Endothelial cell of umbilical vein (primary cell): Measurements from ENCODE around the gene CNGB1. TPM values are rescaled to one million over a fixed set of nuclear protein-coding genes. Genes with fewer than 3 reads are reported as not detected.
"Not testable (repeated sequence)": the region's sequence is repeated elsewhere in the genome, so short reads cannot be mapped to it uniquely, and the experiment has no call there.

Experiments
- BruUV-seq: library from RNA; stranded (reverse); fragments of 400-500 nt; replicated peaks from 2 replicates; lab custom pipeline; 2021; lab: Mats Ljungman, UMichigan
- CTCF ChIA-PET: fragments of 300-600, 350-600 bp; sonication (Branson Sonifier 250); formaldehyde crosslinking; loops from one replicate; lab custom pipeline; 2021; ENCODE audit warnings: antibody characterized with exemption, inconsistent platforms; lab: Charles Lee
- POLR2A ChIA-PET: fragments of 300-600, 350-600 bp; sonication (Branson Sonifier 250); formaldehyde crosslinking; loops from one replicate; lab custom pipeline; 2021; ENCODE audit warnings: antibody characterized with exemption, inconsistent platforms; lab: Charles Lee
- DNase-seq: peaks from one replicate; pipeline ENCODE4 v3.0.0-alpha.2; 2011; ENCODE audit warnings: low read depth, low spot score
- FAIRE-seq: peaks from 2 replicates; lab custom pipeline; 2011; peaks lifted over from hg19 to GRCh38; lab: Jason Lieb, UNC
- H2AFZ ChIP-seq: 2 replicates; pipeline ENCODE4 v1.6.0; 2012; ENCODE audit warnings: low read depth, low read length, control low read depth, inconsistent platforms
- H3K27ac ChIP-seq: 2 replicates; pipeline ENCODE4 v1.5.1; 2011; ENCODE audit warnings: low read depth, mild to moderate bottlenecking, control low read depth, low read length, moderate library complexity; ENCODE audit not compliant: insufficient read depth
- H3K27me3 ChIP-seq, 2 experiments: 2 replicates each; pipeline versions ENCODE4 v1.6.0 to v1.6.1; 2011; ENCODE audit warnings: low read length in 2 of 2, mixed read lengths in 1 of 2; ENCODE audit not compliant: control insufficient read depth in 2 of 2, insufficient read depth in 2 of 2
- H3K36me3 ChIP-seq, 2 experiments: 2 replicates in 1 of 2; 3 replicates in 1 of 2; pipeline ENCODE4 v1.5.1; 2011; ENCODE audit warnings: low read length in 2 of 2, mild to moderate bottlenecking in 1 of 2, moderate library complexity in 1 of 2; ENCODE audit not compliant: control insufficient read depth in 2 of 2, insufficient read depth in 2 of 2; ENCODE audit errors: extremely low read depth in 1 of 2
- H3K4me1 ChIP-seq: 3 replicates; pipeline ENCODE4 v1.5.1; 2011; ENCODE audit warnings: mild to moderate bottlenecking, low read length; ENCODE audit not compliant: control insufficient read depth, insufficient read depth; ENCODE audit errors: extremely low read depth
- H3K4me2 ChIP-seq: 2 replicates; pipeline ENCODE4 v1.6.1; 2011; ENCODE audit warnings: low read length, control low read depth, mixed read lengths; ENCODE audit not compliant: insufficient read depth
- H3K4me3 ChIP-seq, 3 experiments: fragments of 200-600 bp in 1 of 3; sonication (generic), shearing (Covaris generic) in 1 of 3; replicated peaks in 1 of 3; 2 replicates each; pipeline ENCODE4 v1.5.1; 2011 to 2016; ENCODE audit warnings: control low read depth in 3 of 3, low read length in 3 of 3, mild to moderate bottlenecking in 2 of 3, inconsistent platforms in 1 of 3, low read depth in 1 of 3, moderate library complexity in 1 of 3; ENCODE audit not compliant: insufficient read depth in 1 of 3
- H3K79me2 ChIP-seq: 2 replicates; pipeline ENCODE4 v1.6.0; 2012; ENCODE audit warnings: low read length, inconsistent platforms; ENCODE audit not compliant: control insufficient read depth, insufficient read depth
- H3K9ac ChIP-seq: replicated peaks from 2 replicates; pipeline ENCODE3; 2011; ENCODE audit warnings: low read length, control low read depth; ENCODE audit not compliant: insufficient read depth; ENCODE audit errors: extremely low read depth
- H3K9me1 ChIP-seq: replicated peaks from 3 replicates; pipeline ENCODE4 v1.6.0; 2011; ENCODE audit warnings: mild to moderate bottlenecking, low read length; ENCODE audit not compliant: control insufficient read depth, insufficient read depth; ENCODE audit errors: extremely low read depth
- H3K9me3 ChIP-seq: replicated peaks from 2 replicates; pipeline ENCODE4 v1.5.1; 2012; ENCODE audit warnings: low read length, inconsistent platforms; ENCODE audit not compliant: control insufficient read depth, insufficient read depth
- H4K20me1 ChIP-seq: replicated peaks from 2 replicates; pipeline ENCODE3; 2011; ENCODE audit warnings: mild to moderate bottlenecking, low read length; ENCODE audit not compliant: control insufficient read depth, insufficient read depth; ENCODE audit errors: extremely low read depth
- EZH2 ChIP-seq: IDR thresholded peaks from 2 replicates; pipeline ENCODE4 v1.6.1; 2012; ENCODE audit warnings: borderline replicate concordance, low read depth, mild to moderate bottlenecking, moderate library complexity, low read length, inconsistent platforms; ENCODE audit not compliant: severe bottlenecking
- FOS ChIP-seq: IDR thresholded peaks from 2 replicates; pipeline ENCODE4 v1.6.1; 2011; ENCODE audit warnings: mild to moderate bottlenecking, low read length, moderate library complexity, borderline replicate concordance; ENCODE audit not compliant: insufficient read depth
- GATA2 ChIP-seq: IDR thresholded peaks from 2 replicates; pipeline ENCODE4 v1.7.0; 2011; ENCODE audit warnings: low read depth, mild to moderate bottlenecking, moderate library complexity, mixed read lengths, low read length; ENCODE audit not compliant: insufficient read length, insufficient read depth
- JUN ChIP-seq: IDR thresholded peaks from 2 replicates; pipeline ENCODE4 v1.6.1; 2011; ENCODE audit warnings: borderline replicate concordance, low read depth; ENCODE audit not compliant: insufficient read length, insufficient read depth
- MAX ChIP-seq: IDR thresholded peaks from 2 replicates; pipeline ENCODE4 v1.6.1; 2011; ENCODE audit not compliant: insufficient read depth, insufficient read length
- MYC ChIP-seq: IDR thresholded peaks from one replicate; pipeline ENCODE4 v1.6.1; 2011; ENCODE audit warnings: mild to moderate bottlenecking, low read depth, low read length
- POLR2A ChIP-seq: IDR thresholded peaks from 2 replicates; pipeline ENCODE4 v1.6.1; 2012; ENCODE audit warnings: low read depth, mild to moderate bottlenecking, control low read depth, low read length
- POLR2AphosphoS5 ChIP-seq: IDR thresholded peaks from 2 replicates; pipeline ENCODE4 v1.6.1; 2012; ENCODE audit warnings: low read depth, mild to moderate bottlenecking, control low read depth, low read length, moderate library complexity; ENCODE audit not compliant: insufficient read depth
- dilution Hi-C: fragments of 300-500 bp; cut with MboI; formaldehyde crosslinking; loops from one replicate; pipeline ENCODE4 v1.15.0; 2019; ENCODE audit warnings: low sequenced_read_pairs; ENCODE audit not compliant: extremely low pct_ligation_motif_present
- intact Hi-C: fragments of 100-400 bp; cut with micrococcal nuclease; formaldehyde crosslinking; loops from one replicate; pipeline ENCODE4 v1.10.0; 2022
- polyA plus RNA-seq, 4 experiments: library from polyadenylated mRNA; depleted of rRNA in 3 of 4; stranded (reverse) in 3 of 4; unstranded in 1 of 4; fragments of >200 nt; gene quantifications; 2 replicates each; pipeline versions ENCODE4 v1.2.1 to v1.2.3, GENCODE V29; 2011 to 2012; ENCODE audit warnings: missing spikeins in 1 of 4
- total RNA-seq: library from RNA; stranded (reverse); gene quantifications from 2 replicates; pipeline ENCODE4 v1.2.3, GENCODE V29; 2021
- TF ChIP-seq, protein P1 (sequence below), 2 donors: IDR thresholded peaks; 1 replicate in 1 of 2; 2 replicates in 1 of 2; pipeline ENCODE4 v1.5.1; 2011; ENCODE audit warnings: low read length in 2 of 2, mild to moderate bottlenecking in 2 of 2, moderate library complexity in 2 of 2, control low read depth in 1 of 2, inconsistent platforms in 1 of 2, low read depth in 1 of 2; ENCODE audit not compliant: insufficient read depth in 1 of 2; ENCODE audit errors: extremely low read depth in 1 of 2

The CNGB1 gene
- total and polyA plus RNA-seq, 2 donors (not counting 3 experiments of a cell fraction or from before 2014, with no cell fraction given) = not detected

- FAIRE-seq (no peak), DNase-seq (no peak)
- Histone ChIP-seq H3K27ac (no peak overlapping the region), H3K79me2 (no peaks in the 10 kb centered on the region), H2AFZ (no peak overlapping the region), H3K4me3 (no peak overlapping the region), H3K4me2 (no peak overlapping the region), H3K9me3 (no peaks in the 10 kb centered on the region), H4K20me1 (no peaks in the 10 kb centered on the region), H3K9ac (no peak overlapping the region), H3K36me3 (no peaks in the 10 kb centered on the region), H3K9me1 (no peaks in the 10 kb centered on the region), H3K27me3 (peaks cover 2 to 3% of the 10 kb centered on the region in 2 experiments), H3K4me1 (no peaks in the 10 kb centered on the region)
- BruUV-seq = no TSS peak
- dilution Hi-C loops (no loop called here), intact Hi-C loops (no loop called here)
- TF ChIP-seq POLR2A = no peak
- no peak for TF ChIP-seq EZH2
- TF ChIP-seq MYC = no peak
- no peak for TF ChIP-seq GATA2
- TF ChIP-seq POLR2AphosphoS5 = no peak
- no peak for TF ChIP-seq JUN
- no peak for TF ChIP-seq MAX
- TF ChIP-seq, protein P1, sequence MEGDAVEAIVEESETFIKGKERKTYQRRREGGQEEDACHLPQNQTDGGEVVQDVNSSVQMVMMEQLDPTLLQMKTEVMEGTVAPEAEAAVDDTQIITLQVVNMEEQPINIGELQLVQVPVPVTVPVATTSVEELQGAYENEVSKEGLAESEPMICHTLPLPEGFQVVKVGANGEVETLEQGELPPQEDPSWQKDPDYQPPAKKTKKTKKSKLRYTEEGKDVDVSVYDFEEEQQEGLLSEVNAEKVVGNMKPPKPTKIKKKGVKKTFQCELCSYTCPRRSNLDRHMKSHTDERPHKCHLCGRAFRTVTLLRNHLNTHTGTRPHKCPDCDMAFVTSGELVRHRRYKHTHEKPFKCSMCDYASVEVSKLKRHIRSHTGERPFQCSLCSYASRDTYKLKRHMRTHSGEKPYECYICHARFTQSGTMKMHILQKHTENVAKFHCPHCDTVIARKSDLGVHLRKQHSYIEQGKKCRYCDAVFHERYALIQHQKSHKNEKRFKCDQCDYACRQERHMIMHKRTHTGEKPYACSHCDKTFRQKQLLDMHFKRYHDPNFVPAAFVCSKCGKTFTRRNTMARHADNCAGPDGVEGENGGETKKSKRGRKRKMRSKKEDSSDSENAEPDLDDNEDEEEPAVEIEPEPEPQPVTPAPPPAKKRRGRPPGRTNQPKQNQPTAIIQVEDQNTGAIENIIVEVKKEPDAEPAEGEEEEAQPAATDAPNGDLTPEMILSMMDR (IDR thresholded peaks at IDR 0.05; ENCODE audit: extremely low read depth in 1 of 2, insufficient read depth in 1 of 2, low read depth in 1 of 2, low read length in 2 of 2) = no peak
- TF ChIP-seq FOS = no peak
- CTCF ChIA-PET = interaction anchor here (0.8 to 5.1 kb wide), 2 partner anchors 13 to 19 kb away, joined by 3 to 17 read pairs; no protein-coding TSS in a partner anchor
- POLR2A ChIA-PET = no interaction called here
These were observed 52.5 kb downstream of the CNGB1 start for GRCh38 chr16:57918444-57918843.

- dilution Hi-C loops, H3K27me3 ChIP-seq, POLR2A ChIA-PET, H4K20me1 ChIP-seq, H3K9me1 ChIP-seq, H3K79me2 ChIP-seq, DNase-seq, H3K4me1 ChIP-seq, H3K27ac ChIP-seq, intact Hi-C loops, CTCF ChIA-PET, H3K36me3 ChIP-seq, H3K9me3 ChIP-seq, FAIRE-seq, H3K4me2 ChIP-seq, H3K9ac ChIP-seq, H2AFZ ChIP-seq, BruUV-seq, H3K4me3 ChIP-seq: not testable (repeated sequence)
These were observed 53.0 kb downstream of the CNGB1 start for GRCh38 chr16:57917929-57918328.

DNA sequence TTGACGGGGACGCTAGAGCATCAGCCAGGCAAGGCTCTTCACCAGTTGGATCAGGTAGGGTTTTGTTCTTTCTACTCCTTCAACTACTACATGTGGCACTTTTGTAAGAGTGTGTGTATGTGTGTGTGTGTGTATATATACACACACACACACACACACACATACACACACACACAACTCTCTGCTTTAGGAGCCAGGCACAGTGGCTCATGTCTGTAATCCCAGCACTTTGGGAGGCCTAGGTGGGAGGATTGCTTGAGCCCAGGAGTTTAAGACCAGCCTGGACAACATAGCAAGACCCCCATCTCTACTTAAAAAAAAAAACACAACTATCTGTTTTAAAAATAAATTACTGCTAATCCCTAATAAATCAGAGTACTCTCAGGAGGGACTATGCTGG is 53.4 kb downstream of the CNGB1 start:
- H3K9ac ChIP-seq, CTCF ChIA-PET, H3K79me2 ChIP-seq, intact Hi-C loops, DNase-seq, BruUV-seq, H3K4me2 ChIP-seq, H3K9me1 ChIP-seq, H2AFZ ChIP-seq, H3K27ac ChIP-seq, dilution Hi-C loops, H3K4me3 ChIP-seq, H3K36me3 ChIP-seq, FAIRE-seq, H4K20me1 ChIP-seq, H3K27me3 ChIP-seq, POLR2A ChIA-PET, H3K4me1 ChIP-seq, H3K9me3 ChIP-seq: not testable (repeated sequence)
